AG04450 (cell line): ENCODE data around the gene XXYLT1. TPM values are rescaled to one million over a fixed set of nuclear protein-coding genes. Genes with fewer than 3 reads are reported as not detected.
"Not testable (repeated sequence)": the region's sequence is repeated elsewhere in the genome, so short reads cannot be mapped to it uniquely, and the experiment has no call there.

ENCODE experiments used
- CTCF ChIA-PET: fragments of 300-600, 350-600 bp; formaldehyde crosslinking; extraction: SDS; loops from one replicate; lab custom pipeline; 2022; ENCODE audit warnings: antibody characterized with exemption, inconsistent platforms; lab: Charles Lee
- POLR2A ChIA-PET: fragments of 350-600 bp; formaldehyde crosslinking; extraction: SDS; loops from one replicate; lab custom pipeline; 2021; ENCODE audit warnings: antibody characterized with exemption, inconsistent platforms; lab: Yijun Ruan, JAX
- DNase-seq: peaks from one replicate; pipeline ENCODE4 v3.0.0-alpha.2; 2011; ENCODE audit warnings: low read depth, low spot score
- H3K27ac ChIP-seq: one replicate; pipeline ENCODE4 v1.5.1; 2012; ENCODE audit warnings: low read depth, low read length, control low read depth
- H3K27me3 ChIP-seq: one replicate; pipeline ENCODE4 v1.6.0; 2012; ENCODE audit warnings: low read length; ENCODE audit not compliant: control insufficient read depth, insufficient read depth
- H3K4me3 ChIP-seq: 2 replicates; pipeline ENCODE4 v1.5.1; 2011; ENCODE audit warnings: mild to moderate bottlenecking, low read depth, low read length, control low read depth
- H3K9me3 ChIP-seq: 2 replicates; pipeline ENCODE4 v1.5.1; 2012; ENCODE audit warnings: low read length; ENCODE audit not compliant: control insufficient read depth, insufficient read depth
- CTCF ChIP-seq: IDR thresholded peaks from 2 replicates; pipeline ENCODE4 v1.5.1; 2011; ENCODE audit warnings: low read depth, low read length, control low read depth, inconsistent platforms
- polyA plus RNA-seq: library from polyadenylated mRNA; depleted of rRNA; stranded (reverse); fragments of >200 nt; gene quantifications from 2 replicates; pipeline ENCODE4 v1.2.3, GENCODE V29; 2011

XXYLT1 gene
- polyA plus RNA-seq, 1 experiment = 16.5 TPM

GRCh38 chr3:195221015-195221853, 49.7 kb downstream of the XXYLT1 start:
- no peak for DNase-seq
- POLR2A ChIA-PET = interaction anchor here (0.6 kb wide), 2 partner anchors 173 to 533 kb away, joined by 3 read pairs; no protein-coding TSS in a partner anchor
- H3K4me3 ChIP-seq = no peak overlapping the region
- H3K9me3 ChIP-seq = no peaks in the 10 kb centered on the region
- H3K27ac ChIP-seq = no peak overlapping the region
- TF ChIP-seq CTCF = no peak
- CTCF ChIA-PET = interaction anchor here (0.9 to 1.7 kb wide), 2 partner anchors 96 to 538 kb away, joined by 3 to 8 read pairs; no protein-coding TSS in a partner anchor
- H3K27me3 ChIP-seq = no peaks in the 10 kb centered on the region

GRCh38 chr3:195219351-195220230, 51.4 kb downstream of the XXYLT1 start:
- Histone ChIP-seq H3K4me3 (no peak overlapping the region), H3K27ac (no peak overlapping the region), H3K9me3 (no peaks in the 10 kb centered on the region), H3K27me3 (no peaks in the 10 kb centered on the region)
- ChIA-PET POLR2A (no interaction called here), CTCF (interaction anchor here (0.5 to 0.6 kb wide), 2 partner anchors 52 to 168 kb away, joined by 3 read pairs; partner anchors contain the start of gene XXYLT1)
- no peak for DNase-seq
- TF ChIP-seq CTCF = no peak

- H3K27me3 ChIP-seq, DNase-seq, CTCF ChIA-PET, POLR2A ChIA-PET, H3K4me3 ChIP-seq, H3K9me3 ChIP-seq, H3K27ac ChIP-seq: not testable (repeated sequence)
Observed at GRCh38 chr3:195218331-195218730, 52.6 kb downstream of the XXYLT1 start.

- DNase-seq, H3K4me3 ChIP-seq, CTCF ChIA-PET, POLR2A ChIA-PET, H3K27me3 ChIP-seq, H3K27ac ChIP-seq, H3K9me3 ChIP-seq: not testable (repeated sequence)
Observed at GRCh38 chr3:195215576-195215975, 55.4 kb downstream of the XXYLT1 start.

GRCh38 chr3:195214381-195214780, 56.6 kb downstream of the XXYLT1 start:
- Histone ChIP-seq H3K27ac (no peak overlapping the region), H3K27me3 (no peaks in the 10 kb centered on the region), H3K4me3 (no peak overlapping the region), H3K9me3 (peaks cover 3% of the 10 kb centered on the region; the same call in 1 of the 2 replicates)
- CTCF ChIA-PET = no interaction called here
- no peak for DNase-seq
- POLR2A ChIA-PET = no interaction called here
- no peak for TF ChIP-seq CTCF
